Loucy (cell line): ENCODE data around the gene AZGP1.

Experiments
- H2AFZ ChIP-seq: fragments of 200-600 bp; sonication (generic); 2 replicates; pipeline ENCODE4 v1.6.0; 2016; ENCODE audit warnings: antibody characterized with exemption, mild to moderate bottlenecking, low read length, moderate library complexity
- H3F3A ChIP-seq: fragments of 200-600 bp; 2 replicates; pipeline ENCODE4 v1.6.0; 2016; ENCODE audit warnings: antibody characterized with exemption, low read depth, mild to moderate bottlenecking
- H3K27me3 ChIP-seq: fragments of 200-600 bp; sonication (generic); 2 replicates; pipeline ENCODE4 v1.6.1; 2014; ENCODE audit warnings: low read length, mild to moderate bottlenecking; ENCODE audit not compliant: insufficient read depth, poor library complexity, severe bottlenecking
- H3K36me3 ChIP-seq: fragments of 200-600 bp; sonication (generic); 2 replicates; pipeline ENCODE4 v1.6.1; 2016; ENCODE audit warnings: low read length; ENCODE audit not compliant: insufficient read depth
- H3K4me1 ChIP-seq: fragments of 200-600 bp; sonication (generic); 2 replicates; pipeline ENCODE4 v1.5.1; 2014; ENCODE audit warnings: low read length, mild to moderate bottlenecking; ENCODE audit not compliant: insufficient read depth, poor library complexity, severe bottlenecking
- H3K4me2 ChIP-seq: fragments of 200-600 bp; sonication (generic); 2 replicates; pipeline ENCODE4 v1.6.0; 2014; ENCODE audit warnings: antibody characterized with exemption, low read length, low read depth, mild to moderate bottlenecking; ENCODE audit not compliant: poor library complexity, severe bottlenecking
- H3K4me3 ChIP-seq: fragments of 200-600 bp; sonication (generic); 2 replicates; pipeline ENCODE4 v1.5.1; 2014; ENCODE audit warnings: low read length, mild to moderate bottlenecking, mixed read lengths; ENCODE audit not compliant: poor library complexity, severe bottlenecking
- H3K79me2 ChIP-seq: fragments of 200-600 bp; sonication (generic); 2 replicates; pipeline ENCODE4 v1.6.1; 2014; ENCODE audit warnings: low read length; ENCODE audit not compliant: insufficient read depth
- H3K9ac ChIP-seq: fragments of 200-600 bp; sonication (generic); 2 replicates; pipeline ENCODE4 v1.6.0; 2014; ENCODE audit warnings: mild to moderate bottlenecking, low read depth, low read length, moderate library complexity; ENCODE audit not compliant: poor library complexity, severe bottlenecking
- H3K9me2 ChIP-seq: fragments of 200-600 bp; sonication (generic); replicated peaks from 2 replicates; pipeline ENCODE4 v1.6.1; 2016; ENCODE audit warnings: low read depth, low read length, mixed read lengths
- H3K9me3 ChIP-seq: fragments of 200-600 bp; sonication (generic); 2 replicates; pipeline ENCODE4 v1.6.1; 2014; ENCODE audit warnings: mild to moderate bottlenecking, antibody characterized with exemption, low read length, low read depth; ENCODE audit not compliant: insufficient read depth
- H4K20me1 ChIP-seq: fragments of 200-600 bp; sonication (generic); 2 replicates; pipeline ENCODE4 v1.6.0; 2014; ENCODE audit warnings: antibody characterized with exemption, low read length, mild to moderate bottlenecking; ENCODE audit not compliant: insufficient read depth, poor library complexity, severe bottlenecking
- CTCF ChIP-seq: fragments of 200-600 bp; sonication (generic); conservative IDR thresholded peaks from 2 replicates; pipeline ENCODE4 v1.5.1; 2014; ENCODE audit warnings: mild to moderate bottlenecking, antibody characterized with exemption, low read length
- EZH2phosphoT487 ChIP-seq: fragments of 200-600 bp; IDR thresholded peaks from 2 replicates; pipeline ENCODE4 v1.6.1; 2018; ENCODE audit warnings: antibody characterized with exemption, mild to moderate bottlenecking, moderate library complexity, borderline replicate concordance

AZGP1 gene

DNA sequence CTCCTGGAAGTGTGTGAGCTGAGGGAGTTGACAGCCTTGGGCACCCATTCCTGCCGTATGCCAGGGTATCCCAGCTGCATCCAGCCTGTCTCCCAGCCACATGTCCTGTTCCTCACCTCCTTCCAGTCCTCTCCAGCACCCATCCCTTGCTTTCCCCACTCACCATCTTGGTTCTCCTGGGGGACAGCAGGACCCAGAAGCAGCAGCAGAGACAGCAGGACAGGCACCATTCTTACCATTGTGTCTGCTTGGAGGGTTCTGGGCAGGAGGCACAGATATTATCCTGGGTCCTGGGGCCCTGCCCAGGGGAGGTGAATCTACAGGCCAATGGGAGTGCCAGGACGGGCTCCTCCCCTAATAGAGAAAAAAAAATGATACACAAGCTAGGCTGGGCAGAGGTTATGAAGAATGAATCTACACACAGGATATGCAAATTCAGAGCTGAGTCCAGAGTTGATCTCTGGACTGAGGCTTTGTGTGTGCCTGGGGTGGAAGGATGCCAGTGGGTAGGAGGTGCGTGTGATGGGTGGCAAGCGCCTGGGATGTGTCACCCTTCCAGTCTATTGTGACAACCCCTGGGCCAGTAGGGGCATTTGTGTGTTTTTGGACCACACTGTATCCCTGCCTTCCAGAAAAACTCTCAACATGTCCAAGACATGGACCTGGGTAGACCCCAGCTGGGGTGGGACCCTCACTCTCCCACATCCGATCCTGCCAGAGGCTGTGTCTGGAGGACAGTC lies at the start of gene AZGP1:
Gene AZGP1, minus strand, starts transcription at position 250 of the 740 bp plus-strand sequence. Its CDS starts 11 bp downstream, at position 239.
- H2AFZ ChIP-seq = peak within 1 kb of the TSS; percentile 73
- no peaks in the 10 kb centered on the region for H3K27me3 ChIP-seq
- H3K4me2 ChIP-seq = no peak within 1 kb of the TSS

DNA sequence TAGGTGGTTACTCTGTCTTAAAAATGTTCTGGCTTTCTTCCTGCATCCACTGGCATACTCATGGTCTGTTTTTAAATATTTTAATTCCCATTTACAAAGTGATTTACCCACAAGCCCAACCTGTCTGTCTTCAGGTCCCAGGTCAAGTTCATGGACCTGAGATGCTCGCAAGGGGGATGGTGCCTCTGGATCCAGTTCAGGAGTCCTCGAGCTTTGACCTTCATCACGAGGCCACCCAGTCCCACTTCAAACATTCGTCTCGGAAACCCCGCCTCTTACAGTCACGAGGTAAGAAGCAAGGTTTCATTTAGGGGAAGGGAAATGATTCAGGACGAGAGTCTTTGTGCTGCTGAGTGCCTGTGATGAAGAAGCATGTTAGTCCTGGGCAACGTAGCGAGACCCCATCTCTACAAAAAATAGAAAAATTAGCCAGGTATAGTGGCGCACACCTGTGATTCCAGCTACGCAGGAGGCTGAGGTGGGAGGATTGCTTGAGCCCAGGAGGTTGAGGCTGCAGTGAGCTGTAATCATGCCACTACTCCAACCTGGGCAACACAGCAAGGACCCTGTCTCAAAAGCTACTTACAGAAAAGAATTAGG lies 48.3 kb upstream of the AZGP1 start:
- no peaks in the 10 kb centered on the region for H3F3A ChIP-seq
- no peak overlapping the region for H3K4me3 ChIP-seq
- H2AFZ ChIP-seq = no peak overlapping the region
- no peak overlapping the region for H3K4me2 ChIP-seq
- no peak for TF ChIP-seq EZH2phosphoT487
- no peak for TF ChIP-seq CTCF
- peaks cover 31% of the 10 kb centered on the region; the same call in 1 of the 2 replicates for H3K79me2 ChIP-seq
- no peaks in the 10 kb centered on the region for H3K27me3 ChIP-seq
- H3K9me3 ChIP-seq = no peaks in the 10 kb centered on the region
- H3K36me3 ChIP-seq = peaks cover 41% of the 10 kb centered on the region; the same call in 1 of the 2 replicates
- H3K9me2 ChIP-seq = no peaks in the 10 kb centered on the region
- H3K9ac ChIP-seq = no peak overlapping the region
- no peaks in the 10 kb centered on the region for H3K4me1 ChIP-seq
- H4K20me1 ChIP-seq = peaks cover 15% of the 10 kb centered on the region

More for the DNA sequence above, at the start of gene AZGP1:
- H3K9ac ChIP-seq = no peak within 1 kb of the TSS
- H3K4me1 ChIP-seq = no peaks in the 10 kb centered on the region
- H4K20me1 ChIP-seq = no peaks in the 10 kb centered on the region
- H3K79me2 ChIP-seq = no peaks in the 10 kb centered on the region
- TF ChIP-seq EZH2phosphoT487 (no peak), CTCF (no peak)
- H3K9me2 ChIP-seq = no peaks in the 10 kb centered on the region
- H3F3A ChIP-seq = no peaks in the 10 kb centered on the region
- no peaks in the 10 kb centered on the region for H3K9me3 ChIP-seq
- no peaks in the 10 kb centered on the region for H3K36me3 ChIP-seq
- H3K4me3 ChIP-seq = no peak within 1 kb of the TSS

DNA sequence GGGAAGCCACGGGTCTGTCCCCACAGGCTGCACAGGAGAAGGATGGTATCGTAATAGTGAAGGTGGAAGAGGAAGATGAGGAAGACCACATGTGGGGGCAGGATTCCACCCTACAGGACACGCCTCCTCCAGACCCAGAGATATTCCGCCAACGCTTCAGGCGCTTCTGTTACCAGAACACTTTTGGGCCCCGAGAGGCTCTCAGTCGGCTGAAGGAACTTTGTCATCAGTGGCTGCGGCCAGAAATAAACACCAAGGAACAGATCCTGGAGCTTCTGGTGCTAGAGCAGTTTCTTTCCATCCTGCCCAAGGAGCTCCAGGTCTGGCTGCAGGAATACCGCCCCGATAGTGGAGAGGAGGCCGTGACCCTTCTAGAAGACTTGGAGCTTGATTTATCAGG lies 47.7 kb upstream of the AZGP1 start:
- H3K36me3 ChIP-seq = peaks cover 41% of the 10 kb centered on the region; the same call in 1 of the 2 replicates
- TF ChIP-seq EZH2phosphoT487 (no peak), CTCF (no peak)
- H3K9me2 ChIP-seq = no peaks in the 10 kb centered on the region
- peaks cover 37% of the 10 kb centered on the region; the same call in 1 of the 2 replicates for H3K79me2 ChIP-seq
- H3K27me3 ChIP-seq = no peaks in the 10 kb centered on the region
- no peak overlapping the region for H3K9ac ChIP-seq
- peaks cover 15% of the 10 kb centered on the region for H4K20me1 ChIP-seq
- H2AFZ ChIP-seq = no peak overlapping the region
- no peaks in the 10 kb centered on the region for H3K4me1 ChIP-seq
- H3F3A ChIP-seq = no peaks in the 10 kb centered on the region
- H3K4me2 ChIP-seq = no peak overlapping the region
- H3K9me3 ChIP-seq = no peaks in the 10 kb centered on the region
- H3K4me3 ChIP-seq = no peak overlapping the region
